Glutamatergic neuron (in vitro differentiated cells): Measurements from ENCODE around the gene SMIM9. TPM values are rescaled to one million over a fixed set of nuclear protein-coding genes. Genes with fewer than 3 reads are reported as not detected.

Experiments used
- DNase-seq: peaks from one replicate; pipeline ENCODE4 v3.0.0; 2022
- H3K27ac Mint-ChIP-seq: one replicate; pipeline ENCODE4 v1.8.0; 2020; ENCODE audit warnings: mild to moderate bottlenecking, mixed read lengths, inconsistent platforms; ENCODE audit not compliant: unreplicated experiment
- H3K27me3 Mint-ChIP-seq: one replicate; pipeline ENCODE4 v1.8.0; 2020; ENCODE audit warnings: mild to moderate bottlenecking, moderate library complexity, mixed read lengths, inconsistent platforms; ENCODE audit not compliant: unreplicated experiment
- H3K36me3 Mint-ChIP-seq: one replicate; pipeline ENCODE4 v1.8.0; 2020; ENCODE audit warnings: mild to moderate bottlenecking, mixed read lengths, inconsistent platforms; ENCODE audit not compliant: unreplicated experiment
- H3K4me1 Mint-ChIP-seq: one replicate; pipeline ENCODE4 v1.8.0; 2020; ENCODE audit warnings: mild to moderate bottlenecking, low read depth, mixed read lengths, inconsistent platforms; ENCODE audit not compliant: unreplicated experiment
- H3K4me3 Mint-ChIP-seq: one replicate; pipeline ENCODE4 v1.8.0; 2020; ENCODE audit warnings: mild to moderate bottlenecking, mixed read lengths, inconsistent platforms; ENCODE audit not compliant: unreplicated experiment
- H3K9me3 Mint-ChIP-seq: one replicate; pipeline ENCODE4 v1.8.0; 2020; ENCODE audit warnings: mild to moderate bottlenecking, moderate library complexity, mixed read lengths, inconsistent platforms; ENCODE audit not compliant: unreplicated experiment
- CTCF ChIP-seq: fragments of 200-600 bp; sonication (generic); IDR thresholded peaks from one replicate; pipeline ENCODE4 v1.5.0; 2021; ENCODE audit not compliant: partially characterized antibody, unreplicated experiment
- total RNA-seq: library from RNA; stranded (reverse); fragmentation: NEBNext Ultra II Directional; extraction: Animal tissue kit (Norgen Biotek cat#: 25700); gene quantifications from one replicate; pipeline ENCODE4 v1.2.1, GENCODE V29; 2021; ENCODE audit not compliant: unreplicated experiment

Gene SMIM9
- total RNA-seq, 1 donor from 2014 or later = not detected

GRCh38 chrX:154815274-154815818 lies 19.1 kb downstream of the SMIM9 start:
- Mint-ChIP-seq H3K27me3 (no peaks in the 10 kb centered on the region), H3K4me1 (no peaks in the 10 kb centered on the region), H3K27ac (no peak overlapping the region), H3K4me3 (no peak overlapping the region), H3K9me3 (no peaks in the 10 kb centered on the region), H3K36me3 (no peaks in the 10 kb centered on the region)
- no peak for TF ChIP-seq CTCF
- no peak for DNase-seq

GRCh38 chrX:154813801-154814200 lies 20.7 kb downstream of the SMIM9 start:
- H3K4me1 Mint-ChIP-seq = no peaks in the 10 kb centered on the region
- no peak overlapping the region for H3K27ac Mint-ChIP-seq
- TF ChIP-seq CTCF = no peak
- H3K4me3 Mint-ChIP-seq = no peak overlapping the region
- no peak for DNase-seq
- no peaks in the 10 kb centered on the region for H3K27me3 Mint-ChIP-seq
- no peaks in the 10 kb centered on the region for H3K36me3 Mint-ChIP-seq
- no peaks in the 10 kb centered on the region for H3K9me3 Mint-ChIP-seq

- no peaks in the 10 kb centered on the region for H3K9me3 Mint-ChIP-seq
- H3K36me3 Mint-ChIP-seq = no peaks in the 10 kb centered on the region
- no peaks in the 10 kb centered on the region for H3K27me3 Mint-ChIP-seq
- no peak for TF ChIP-seq CTCF
- no peaks in the 10 kb centered on the region for H3K4me1 Mint-ChIP-seq
- DNase-seq = no peak
- no peak overlapping the region for H3K27ac Mint-ChIP-seq
- no peak overlapping the region for H3K4me3 Mint-ChIP-seq
Measured at GRCh38 chrX:154812341-154813101, 21.9 kb downstream of the SMIM9 start.

GRCh38 chrX:154809939-154810665 lies 24.4 kb downstream of the SMIM9 start:
- no peak overlapping the region for H3K27ac Mint-ChIP-seq
- no peak for TF ChIP-seq CTCF
- H3K4me1 Mint-ChIP-seq = no peaks in the 10 kb centered on the region
- H3K4me3 Mint-ChIP-seq = no peak overlapping the region
- no peaks in the 10 kb centered on the region for H3K36me3 Mint-ChIP-seq
- H3K9me3 Mint-ChIP-seq = no peaks in the 10 kb centered on the region
- DNase-seq = no peak
- no peaks in the 10 kb centered on the region for H3K27me3 Mint-ChIP-seq
